HepG2 (cell line): ENCODE data around the gene PPP1R15B. TPM values are rescaled to one million over a fixed set of nuclear protein-coding genes. Genes with fewer than 3 reads are reported as not detected.

Experiments used
- BCLAF1 ChIP-seq: fragments of 450-650 bp; IDR thresholded peaks from 2 replicates; pipeline ENCODE4 v1.6.1; 2017; ENCODE audit warnings: mild to moderate bottlenecking
- CSRNP2 ChIP-seq: sonication (generic); formaldehyde crosslinking; conservative IDR thresholded peaks from 2 replicates; pipeline ENCODE4 v1.8.0; 2022; ENCODE audit warnings: low read depth, missing genetic modification reagents
- FLYWCH1 ChIP-seq: sonication (generic); formaldehyde crosslinking; IDR thresholded peaks from 2 replicates; pipeline ENCODE4 v1.8.1; 2023; ENCODE audit warnings: mild to moderate bottlenecking, missing genetic modification reagents
- FOXO1 ChIP-seq: sonication (generic); formaldehyde crosslinking; IDR thresholded peaks from 2 replicates; pipeline ENCODE4 v1.4.0; 2020; ENCODE audit warnings: missing genetic modification reagents
- GABPB1 ChIP-seq: IDR thresholded peaks from 2 replicates; pipeline ENCODE4 v1.6.1; 2016; ENCODE audit warnings: mild to moderate bottlenecking, missing genetic modification reagents, moderate library complexity, missing compliant biosample characterization
- GATAD2A ChIP-seq: IDR thresholded peaks from 2 replicates; pipeline ENCODE4 v1.6.1; 2016
- HOXA7 ChIP-seq: sonication (generic); formaldehyde crosslinking; IDR thresholded peaks from 2 replicates; pipeline ENCODE4 v1.8.1; 2022; ENCODE audit warnings: mild to moderate bottlenecking, missing genetic modification reagents, moderate library complexity
- KDM4B ChIP-seq: sonication (generic); formaldehyde crosslinking; IDR thresholded peaks from 2 replicates; pipeline ENCODE4 v1.4.0; 2020; ENCODE audit warnings: missing genetic modification reagents
- NONO ChIP-seq, 2 experiments: fragments of 450-650 bp in 1 of 2; sonication (generic) in 1 of 2; formaldehyde crosslinking in 1 of 2; IDR thresholded peaks in 1 of 2; conservative IDR thresholded peaks in 1 of 2; 2 replicates each; pipeline versions ENCODE4 v1.6.1 to v1.8.0; 2017 to 2022; ENCODE audit warnings: mild to moderate bottlenecking in 1 of 2, missing genetic modification reagents in 1 of 2, moderate library complexity in 1 of 2
- PAXIP1 ChIP-seq: sonication (generic); formaldehyde crosslinking; conservative IDR thresholded peaks from 2 replicates; pipeline ENCODE4 v1.4.0; 2020; ENCODE audit warnings: mild to moderate bottlenecking, missing genetic modification reagents, moderate library complexity
- PITX1 ChIP-seq: sonication (generic); formaldehyde crosslinking; IDR thresholded peaks from 2 replicates; pipeline ENCODE4 v1.5.1; 2020; ENCODE audit warnings: mild to moderate bottlenecking, missing genetic modification reagents
- POGZ ChIP-seq: sonication (generic); formaldehyde crosslinking; IDR thresholded peaks from 2 replicates; pipeline ENCODE4 v1.4.0; 2020; ENCODE audit warnings: mild to moderate bottlenecking, missing genetic modification reagents
- RAD21 ChIP-seq: fragments of 450-650 bp; formaldehyde crosslinking; IDR thresholded peaks from 2 replicates; pipeline ENCODE4 v1.5.0; 2020; ENCODE audit warnings: mild to moderate bottlenecking
- RARG ChIP-seq: sonication (generic); formaldehyde crosslinking; IDR thresholded peaks from 2 replicates; pipeline ENCODE4 v1.4.0; 2020; ENCODE audit warnings: low read depth, mild to moderate bottlenecking, missing genetic modification reagents
- SIN3B ChIP-seq: fragments of 150-350 bp; IDR thresholded peaks from 2 replicates; pipeline ENCODE4 v1.6.1; 2014; ENCODE audit warnings: low read length
- SSRP1 ChIP-seq: IDR thresholded peaks from 2 replicates; pipeline ENCODE4 v1.6.1; 2016; ENCODE audit warnings: control low read depth
- U2AF1 ChIP-seq: fragments of 200-400 bp; formaldehyde crosslinking; optimal IDR thresholded peaks from 2 replicates; pipeline ENCODE3; 2017; ENCODE audit warnings: mild to moderate bottlenecking, low read depth, low read length
- ZFY ChIP-seq: sonication (generic); formaldehyde crosslinking; IDR thresholded peaks from 2 replicates; pipeline ENCODE4 v1.4.0; 2020; ENCODE audit warnings: missing genetic modification reagents
- ZNF652 ChIP-seq: IDR thresholded peaks from 2 replicates; pipeline ENCODE4 v1.6.1; 2016; ENCODE audit warnings: low read depth, borderline replicate concordance
- ZNF670 ChIP-seq: sonication (generic); formaldehyde crosslinking; IDR thresholded peaks from 2 replicates; pipeline ENCODE4 v1.8.0; 2022; ENCODE audit warnings: mild to moderate bottlenecking, missing genetic modification reagents, borderline replicate concordance
- polyA plus RNA-seq, 8 experiments: library from polyadenylated mRNA; depleted of rRNA in 3 of 8; stranded (reverse) in 7 of 8; unstranded in 1 of 8; fragments of >200 nt; fragmentation: Illumina TruSeq in 4 of 8; extraction: Trizol in 4 of 8; gene quantifications; 2 replicates each; pipeline versions ENCODE4 v1.2.1 to v1.2.3, GENCODE V29; 2011 to 2016; ENCODE audit warnings: low read depth in 4 of 8, missing spikeins in 1 of 8, mixed read lengths in 1 of 8; ENCODE audit not compliant: insufficient read depth in 1 of 8
- total RNA-seq, 5 experiments: library from RNA; depleted of rRNA; stranded (reverse); fragments of >200 nt; fragmentation: Illumina TruSeq; extraction: Trizol; gene quantifications; 2 replicates each; pipeline ENCODE4 v1.2.3, GENCODE V29; 2016; ENCODE audit warnings: low read depth in 1 of 5
- TF ChIP-seq, protein P1 (sequence below): sonication (generic); formaldehyde crosslinking; IDR thresholded peaks from 2 replicates; pipeline ENCODE4 v1.4.0; 2020; ENCODE audit warnings: missing genetic modification reagents

PPP1R15B gene
- total and polyA plus RNA-seq, 2 of the 13 experiments (the other 11 are each of a cell fraction or from before 2014, with no cell fraction given) = 13.4 to 23.8 TPM

GRCh38 chr1:204363335-204364114 lies 48.1 kb downstream of the PPP1R15B start (continued):
- no peak for TF ChIP-seq NONO (IDR thresholded peaks at IDR 0.05)
- TF ChIP-seq NONO (CRISPR knock-in tag; conservative IDR thresholded peaks at IDR 0.05) = no peak
- TF ChIP-seq BCLAF1 = no peak
- no peak for TF ChIP-seq SSRP1 (CRISPR knock-in tag)
- TF ChIP-seq HOXA7 (CRISPR knock-in tag) = no peak
- TF ChIP-seq, protein P1, sequence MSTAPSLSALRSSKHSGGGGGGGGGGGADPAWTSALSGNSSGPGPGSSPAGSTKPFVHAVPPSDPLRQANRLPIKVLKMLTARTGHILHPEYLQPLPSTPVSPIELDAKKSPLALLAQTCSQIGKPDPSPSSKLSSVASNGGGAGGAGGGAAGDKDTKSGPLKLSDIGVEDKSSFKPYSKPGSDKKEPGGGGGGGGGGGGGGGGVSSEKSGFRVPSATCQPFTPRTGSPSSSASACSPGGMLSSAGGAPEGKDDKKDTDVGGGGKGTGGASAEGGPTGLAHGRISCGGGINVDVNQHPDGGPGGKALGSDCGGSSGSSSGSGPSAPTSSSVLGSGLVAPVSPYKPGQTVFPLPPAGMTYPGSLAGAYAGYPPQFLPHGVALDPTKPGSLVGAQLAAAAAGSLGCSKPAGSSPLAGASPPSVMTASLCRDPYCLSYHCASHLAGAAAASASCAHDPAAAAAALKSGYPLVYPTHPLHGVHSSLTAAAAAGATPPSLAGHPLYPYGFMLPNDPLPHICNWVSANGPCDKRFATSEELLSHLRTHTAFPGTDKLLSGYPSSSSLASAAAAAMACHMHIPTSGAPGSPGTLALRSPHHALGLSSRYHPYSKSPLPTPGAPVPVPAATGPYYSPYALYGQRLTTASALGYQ (CRISPR knock-in tag) = no peak
- TF ChIP-seq FOXO1 = 0 out of 2 replicates have a peak, but pooled peaks have one; percentile 14
- peak; percentile 36; the same call in 1 of the 2 replicates for TF ChIP-seq SIN3B
- no peak for TF ChIP-seq PITX1 (CRISPR knock-in tag)
- no peak for TF ChIP-seq FLYWCH1 (CRISPR knock-in tag)
- TF ChIP-seq POGZ (CRISPR knock-in tag) = no peak
- 0 out of 2 replicates have a peak, but pooled peaks have one; percentile 17 for TF ChIP-seq PAXIP1 (CRISPR knock-in tag)
- TF ChIP-seq GABPB1 = 0 out of 2 replicates have a peak, but pooled peaks have one; percentile 26
- TF ChIP-seq ZNF652 (CRISPR knock-in tag) = peak; percentile 53
- TF ChIP-seq RAD21 (CRISPR knock-in tag) = peak; percentile 95
- no peak for TF ChIP-seq U2AF1
- TF ChIP-seq RARG (CRISPR knock-in tag) = no peak
- no peak for TF ChIP-seq ZNF670 (CRISPR knock-in tag)
- TF ChIP-seq ZFY (CRISPR knock-in tag) = no peak
- TF ChIP-seq CSRNP2 (CRISPR knock-in tag) = no peak
- peak; percentile 26; the same call in 1 of the 2 replicates for TF ChIP-seq GATAD2A (CRISPR knock-in tag)
- TF ChIP-seq KDM4B (CRISPR knock-in tag) = peak; percentile 59; the same call in 1 of the 2 replicates
